HEK293 (cell line): ENCODE results near the gene PFDN5.
A peak's percentile ranks its signal among the peaks of the same experiment; 100 is the strongest.

ENCODE experiments used
- KLF1 ChIP-seq: fragments of 450-650 bp; formaldehyde crosslinking; IDR thresholded peaks from 2 replicates; pipeline ENCODE4 v1.5.1; 2016; ENCODE audit warnings: missing biosample characterization, missing genetic modification characterization
- OVOL3 ChIP-seq: fragments of 450-650 bp; formaldehyde crosslinking; IDR thresholded peaks from 2 replicates; pipeline ENCODE4 v1.5.1; 2016; ENCODE audit warnings: missing biosample characterization, missing genetic modification characterization
- SALL2 ChIP-seq: fragments of 450-650 bp; formaldehyde crosslinking; IDR thresholded peaks from 2 replicates; pipeline ENCODE4 v1.5.0; 2017; ENCODE audit warnings: missing biosample characterization, mild to moderate bottlenecking, missing genetic modification characterization, borderline replicate concordance
- YY1 ChIP-seq: fragments of 450-650 bp; formaldehyde crosslinking; IDR thresholded peaks from 2 replicates; pipeline ENCODE4 v1.5.1; 2018; ENCODE audit warnings: missing biosample characterization, missing genetic modification characterization
- ZEB2 ChIP-seq: fragments of 450-650 bp; formaldehyde crosslinking; IDR thresholded peaks from 2 replicates; pipeline ENCODE4 v1.5.1; 2016; ENCODE audit warnings: missing biosample characterization, missing genetic modification characterization
- ZNF19 ChIP-seq: fragments of 450-650 bp; formaldehyde crosslinking; IDR thresholded peaks from 2 replicates; pipeline ENCODE4; 2016; ENCODE audit warnings: missing biosample characterization, missing genetic modification characterization, low read depth
- ZNF223 ChIP-seq: fragments of 450-650 bp; formaldehyde crosslinking; IDR thresholded peaks from 2 replicates; pipeline ENCODE4 v1.5.1; 2016; ENCODE audit warnings: missing biosample characterization, missing genetic modification characterization
- ZNF292 ChIP-seq: fragments of 450-650 bp; formaldehyde crosslinking; IDR thresholded peaks from 2 replicates; pipeline ENCODE4 v1.5.1; 2016; ENCODE audit warnings: low read depth, missing biosample characterization, missing genetic modification characterization, borderline replicate concordance
- ZNF341 ChIP-seq: fragments of 450-650 bp; formaldehyde crosslinking; IDR thresholded peaks from 2 replicates; pipeline ENCODE4; 2016; ENCODE audit warnings: low read depth, missing biosample characterization, missing genetic modification characterization
- ZNF501 ChIP-seq: fragments of 450-650 bp; formaldehyde crosslinking; IDR thresholded peaks from 2 replicates; pipeline ENCODE4 v1.5.1; 2016; ENCODE audit warnings: missing biosample characterization, missing genetic modification characterization
- ZNF521 ChIP-seq: fragments of 450-650 bp; formaldehyde crosslinking; IDR thresholded peaks from 2 replicates; pipeline ENCODE4 v1.5.1; 2017; ENCODE audit warnings: missing biosample characterization, mild to moderate bottlenecking, missing genetic modification characterization
- ZNF555 ChIP-seq: fragments of 450-650 bp; formaldehyde crosslinking; conservative IDR thresholded peaks from 2 replicates; pipeline ENCODE4 v1.5.1; 2017; ENCODE audit warnings: missing biosample characterization, mild to moderate bottlenecking, missing genetic modification characterization, inconsistent platforms
- ZNF701 ChIP-seq: fragments of 450-650 bp; formaldehyde crosslinking; IDR thresholded peaks from 2 replicates; pipeline ENCODE4 v1.5.1; 2016; ENCODE audit warnings: missing biosample characterization, missing genetic modification characterization
- TF ChIP-seq, protein P1 (sequence below): fragments of 450-650 bp; formaldehyde crosslinking; IDR thresholded peaks from 2 replicates; pipeline ENCODE4 v1.5.1; 2016; ENCODE audit warnings: missing biosample characterization, missing genetic modification characterization
- TF ChIP-seq, protein P2 (sequence below): fragments of 450-650 bp; formaldehyde crosslinking; IDR thresholded peaks from 2 replicates; pipeline ENCODE4 v1.5.1; 2017; ENCODE audit warnings: missing biosample characterization, mild to moderate bottlenecking, missing genetic modification characterization, moderate library complexity
- TF ChIP-seq, protein P3 (sequence below): fragments of 450-650 bp; IDR thresholded peaks from 2 replicates; pipeline ENCODE4 v1.5.1; 2018; ENCODE audit warnings: missing biosample characterization, missing genetic modification characterization
- TF ChIP-seq, protein P4 (sequence below): fragments of 450-650 bp; formaldehyde crosslinking; IDR thresholded peaks from 2 replicates; pipeline ENCODE4 v1.5.1; 2016; ENCODE audit warnings: missing biosample characterization, missing genetic modification characterization
- TF ChIP-seq, protein P5 (sequence below): fragments of 450-650 bp; formaldehyde crosslinking; IDR thresholded peaks from 2 replicates; pipeline ENCODE4 v1.5.1; 2017; ENCODE audit warnings: missing biosample characterization, missing genetic modification characterization

The PFDN5 gene

DNA sequence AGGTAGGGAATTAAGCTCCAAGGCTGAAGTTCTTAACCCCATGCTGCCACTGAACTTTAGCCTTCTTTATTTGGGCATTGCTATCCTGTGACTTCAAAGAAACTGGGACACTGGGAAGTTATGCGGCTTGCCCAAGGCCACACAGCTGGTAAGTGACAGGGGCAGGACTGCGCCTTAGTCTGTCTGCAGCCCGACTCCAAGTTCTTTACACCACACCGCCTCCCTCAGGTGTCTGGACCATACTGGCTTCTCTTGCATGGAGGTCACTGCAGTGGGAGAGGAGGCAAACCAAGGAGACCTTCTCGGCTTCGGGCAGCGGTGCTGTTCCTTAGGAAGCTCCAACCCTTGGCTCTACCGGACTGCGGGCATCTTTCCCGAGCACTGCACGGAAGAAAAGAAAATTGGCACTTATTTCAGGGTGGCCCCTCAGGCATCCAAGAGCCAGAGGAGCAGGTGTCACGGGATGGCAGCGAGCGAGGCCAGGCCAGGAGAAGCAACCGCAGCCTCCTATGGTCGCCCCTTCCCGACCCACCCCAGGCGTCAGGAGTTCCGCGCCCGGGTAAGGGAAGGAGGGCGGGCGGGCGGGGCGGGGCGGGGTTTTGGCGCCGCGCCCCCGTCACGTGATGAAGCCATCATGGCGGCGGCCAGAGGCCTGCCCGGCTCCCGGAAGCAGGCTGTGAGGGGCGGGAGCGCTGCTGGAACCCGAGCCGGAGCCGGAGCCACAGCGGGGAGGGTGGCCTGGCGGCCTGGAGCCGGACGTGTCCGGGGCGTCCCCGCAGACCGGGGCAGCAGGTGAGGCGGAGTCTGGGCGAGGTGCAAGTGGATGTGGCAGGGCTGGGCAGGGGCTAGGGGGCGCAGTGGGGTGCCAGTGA lies 43.6 kb upstream of the PFDN5 start (continued):
- TF ChIP-seq ZNF555 (no peak), KLF1 (tag by site-specific recombination) (peak; percentile 62), ZNF701 (tag by site-specific recombination) (no peak), ZEB2 (tag by site-specific recombination) (0 out of 2 replicates have a peak, but pooled peaks have one; percentile 56), ZNF223 (tag by site-specific recombination) (no peak), ZNF521 (tag by site-specific recombination) (no peak), ZNF292 (tag by site-specific recombination) (no peak), ZNF501 (tag by site-specific recombination) (peak; percentile 91), ZNF19 (tag by site-specific recombination) (no peak), ZNF341 (tag by site-specific recombination) (peak; percentile 34; the same call in 1 of the 2 replicates), OVOL3 (tag by site-specific recombination) (no peak), SALL2 (tag by site-specific recombination) (no peak), YY1 (peak; percentile 71)
- TF ChIP-seq, protein P1, sequence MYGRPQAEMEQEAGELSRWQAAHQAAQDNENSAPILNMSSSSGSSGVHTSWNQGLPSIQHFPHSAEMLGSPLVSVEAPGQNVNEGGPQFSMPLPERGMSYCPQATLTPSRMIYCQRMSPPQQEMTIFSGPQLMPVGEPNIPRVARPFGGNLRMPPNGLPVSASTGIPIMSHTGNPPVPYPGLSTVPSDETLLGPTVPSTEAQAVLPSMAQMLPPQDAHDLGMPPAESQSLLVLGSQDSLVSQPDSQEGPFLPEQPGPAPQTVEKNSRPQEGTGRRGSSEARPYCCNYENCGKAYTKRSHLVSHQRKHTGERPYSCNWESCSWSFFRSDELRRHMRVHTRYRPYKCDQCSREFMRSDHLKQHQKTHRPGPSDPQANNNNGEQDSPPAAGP (tag by site-specific recombination) = no peak
- TF ChIP-seq, protein P2, sequence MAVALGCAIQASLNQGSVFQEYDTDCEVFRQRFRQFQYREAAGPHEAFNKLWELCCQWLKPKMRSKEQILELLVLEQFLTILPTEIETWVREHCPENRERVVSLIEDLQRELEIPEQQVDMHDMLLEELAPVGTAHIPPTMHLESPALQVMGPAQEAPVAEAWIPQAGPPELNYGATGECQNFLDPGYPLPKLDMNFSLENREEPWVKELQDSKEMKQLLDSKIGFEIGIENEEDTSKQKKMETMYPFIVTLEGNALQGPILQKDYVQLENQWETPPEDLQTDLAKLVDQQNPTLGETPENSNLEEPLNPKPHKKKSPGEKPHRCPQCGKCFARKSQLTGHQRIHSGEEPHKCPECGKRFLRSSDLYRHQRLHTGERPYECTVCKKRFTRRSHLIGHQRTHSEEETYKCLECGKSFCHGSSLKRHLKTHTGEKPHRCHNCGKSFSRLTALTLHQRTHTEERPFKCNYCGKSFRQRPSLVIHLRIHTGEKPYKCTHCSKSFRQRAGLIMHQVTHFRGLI = no peak
- TF ChIP-seq, protein P3, sequence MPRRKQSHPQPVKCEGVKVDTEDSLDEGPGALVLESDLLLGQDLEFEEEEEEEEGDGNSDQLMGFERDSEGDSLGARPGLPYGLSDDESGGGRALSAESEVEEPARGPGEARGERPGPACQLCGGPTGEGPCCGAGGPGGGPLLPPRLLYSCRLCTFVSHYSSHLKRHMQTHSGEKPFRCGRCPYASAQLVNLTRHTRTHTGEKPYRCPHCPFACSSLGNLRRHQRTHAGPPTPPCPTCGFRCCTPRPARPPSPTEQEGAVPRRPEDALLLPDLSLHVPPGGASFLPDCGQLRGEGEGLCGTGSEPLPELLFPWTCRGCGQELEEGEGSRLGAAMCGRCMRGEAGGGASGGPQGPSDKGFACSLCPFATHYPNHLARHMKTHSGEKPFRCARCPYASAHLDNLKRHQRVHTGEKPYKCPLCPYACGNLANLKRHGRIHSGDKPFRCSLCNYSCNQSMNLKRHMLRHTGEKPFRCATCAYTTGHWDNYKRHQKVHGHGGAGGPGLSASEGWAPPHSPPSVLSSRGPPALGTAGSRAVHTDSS (tag by site-specific recombination) = no peak
- TF ChIP-seq, protein P4, sequence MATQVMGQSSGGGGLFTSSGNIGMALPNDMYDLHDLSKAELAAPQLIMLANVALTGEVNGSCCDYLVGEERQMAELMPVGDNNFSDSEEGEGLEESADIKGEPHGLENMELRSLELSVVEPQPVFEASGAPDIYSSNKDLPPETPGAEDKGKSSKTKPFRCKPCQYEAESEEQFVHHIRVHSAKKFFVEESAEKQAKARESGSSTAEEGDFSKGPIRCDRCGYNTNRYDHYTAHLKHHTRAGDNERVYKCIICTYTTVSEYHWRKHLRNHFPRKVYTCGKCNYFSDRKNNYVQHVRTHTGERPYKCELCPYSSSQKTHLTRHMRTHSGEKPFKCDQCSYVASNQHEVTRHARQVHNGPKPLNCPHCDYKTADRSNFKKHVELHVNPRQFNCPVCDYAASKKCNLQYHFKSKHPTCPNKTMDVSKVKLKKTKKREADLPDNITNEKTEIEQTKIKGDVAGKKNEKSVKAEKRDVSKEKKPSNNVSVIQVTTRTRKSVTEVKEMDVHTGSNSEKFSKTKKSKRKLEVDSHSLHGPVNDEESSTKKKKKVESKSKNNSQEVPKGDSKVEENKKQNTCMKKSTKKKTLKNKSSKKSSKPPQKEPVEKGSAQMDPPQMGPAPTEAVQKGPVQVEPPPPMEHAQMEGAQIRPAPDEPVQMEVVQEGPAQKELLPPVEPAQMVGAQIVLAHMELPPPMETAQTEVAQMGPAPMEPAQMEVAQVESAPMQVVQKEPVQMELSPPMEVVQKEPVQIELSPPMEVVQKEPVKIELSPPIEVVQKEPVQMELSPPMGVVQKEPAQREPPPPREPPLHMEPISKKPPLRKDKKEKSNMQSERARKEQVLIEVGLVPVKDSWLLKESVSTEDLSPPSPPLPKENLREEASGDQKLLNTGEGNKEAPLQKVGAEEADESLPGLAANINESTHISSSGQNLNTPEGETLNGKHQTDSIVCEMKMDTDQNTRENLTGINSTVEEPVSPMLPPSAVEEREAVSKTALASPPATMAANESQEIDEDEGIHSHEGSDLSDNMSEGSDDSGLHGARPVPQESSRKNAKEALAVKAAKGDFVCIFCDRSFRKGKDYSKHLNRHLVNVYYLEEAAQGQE (tag by site-specific recombination) = no peak
- TF ChIP-seq, protein P5, sequence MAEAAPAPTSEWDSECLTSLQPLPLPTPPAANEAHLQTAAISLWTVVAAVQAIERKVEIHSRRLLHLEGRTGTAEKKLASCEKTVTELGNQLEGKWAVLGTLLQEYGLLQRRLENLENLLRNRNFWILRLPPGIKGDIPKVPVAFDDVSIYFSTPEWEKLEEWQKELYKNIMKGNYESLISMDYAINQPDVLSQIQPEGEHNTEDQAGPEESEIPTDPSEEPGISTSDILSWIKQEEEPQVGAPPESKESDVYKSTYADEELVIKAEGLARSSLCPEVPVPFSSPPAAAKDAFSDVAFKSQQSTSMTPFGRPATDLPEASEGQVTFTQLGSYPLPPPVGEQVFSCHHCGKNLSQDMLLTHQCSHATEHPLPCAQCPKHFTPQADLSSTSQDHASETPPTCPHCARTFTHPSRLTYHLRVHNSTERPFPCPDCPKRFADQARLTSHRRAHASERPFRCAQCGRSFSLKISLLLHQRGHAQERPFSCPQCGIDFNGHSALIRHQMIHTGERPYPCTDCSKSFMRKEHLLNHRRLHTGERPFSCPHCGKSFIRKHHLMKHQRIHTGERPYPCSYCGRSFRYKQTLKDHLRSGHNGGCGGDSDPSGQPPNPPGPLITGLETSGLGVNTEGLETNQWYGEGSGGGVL (tag by site-specific recombination) = peak; percentile 62
